OCI-LY3 (cell line): ENCODE results near the gene NELL2.

Experiments used
- H2AFZ ChIP-seq: fragments of 200-600, 300-600 bp; shearing (Covaris generic); 2 replicates; pipeline ENCODE4 v1.6.0; 2014; ENCODE audit warnings: antibody characterized with exemption, low read depth, low read length
- H3K27ac ChIP-seq: fragments of 200-600, 300-600 bp; sonication (generic); 2 replicates; pipeline ENCODE4 v1.5.1; 2014; ENCODE audit warnings: mild to moderate bottlenecking, low read length, moderate library complexity, mixed read lengths
- H3K27me3 ChIP-seq: fragments of 200-600, 300-600 bp; sonication (generic); 2 replicates; pipeline ENCODE4 v1.6.1; 2014; ENCODE audit warnings: low read depth, low read length, mixed read lengths
- H3K36me3 ChIP-seq: fragments of 200-600, 300-600 bp; sonication (generic); replicated peaks from 2 replicates; pipeline ENCODE3; 2014; ENCODE audit warnings: low read depth, low read length, mixed read lengths
- H3K4me1 ChIP-seq: fragments of 300-600, 200-600 bp; sonication (generic); 2 replicates; pipeline ENCODE4 v1.6.1; 2014; ENCODE audit warnings: low read length, mixed read lengths
- H3K4me2 ChIP-seq: fragments of 200-600, 300-600 bp; sonication (generic); 2 replicates; pipeline ENCODE4 v1.6.1; 2014; ENCODE audit warnings: low read length, mixed read lengths
- H3K4me3 ChIP-seq: fragments of 300-600, 200-600 bp; sonication (generic); 2 replicates; pipeline ENCODE4 v1.5.1; 2014; ENCODE audit warnings: antibody characterized with exemption, mild to moderate bottlenecking, low read length, moderate library complexity
- H3K79me2 ChIP-seq: fragments of 300-600, 200-600 bp; shearing (Covaris generic); 2 replicates; pipeline ENCODE4 v1.6.1; 2014; ENCODE audit warnings: mild to moderate bottlenecking, low read length, mixed read lengths
- H3K9ac ChIP-seq: fragments of 300-600, 200-600 bp; shearing (Covaris generic); 2 replicates; pipeline ENCODE4 v1.6.0; 2014; ENCODE audit warnings: mild to moderate bottlenecking, low read length, moderate library complexity
- H3K9me3 ChIP-seq: fragments of 200-600, 300-600 bp; shearing (Covaris generic); 2 replicates; pipeline ENCODE4 v1.6.1; 2014; ENCODE audit warnings: low read length, mixed read lengths; ENCODE audit not compliant: insufficient read depth
- H4K20me1 ChIP-seq: fragments of 200-600, 300-600 bp; sonication (generic); 2 replicates; pipeline ENCODE4 v1.6.1; 2016; ENCODE audit warnings: low read length, mixed read lengths; ENCODE audit not compliant: insufficient read depth
- EZH2phosphoT487 ChIP-seq: fragments of 200-600 bp; shearing (Covaris generic); IDR thresholded peaks from 2 replicates; pipeline ENCODE4 v1.6.1; 2018; ENCODE audit warnings: antibody characterized with exemption, mixed run types, low read depth
- TF ChIP-seq, protein P1 (sequence below): fragments of 200-600, 300-600 bp; sonication (generic); IDR thresholded peaks from 2 replicates; pipeline ENCODE4 v1.5.1; 2014; ENCODE audit warnings: antibody characterized with exemption, low read length, low read depth

Gene NELL2

DNA sequence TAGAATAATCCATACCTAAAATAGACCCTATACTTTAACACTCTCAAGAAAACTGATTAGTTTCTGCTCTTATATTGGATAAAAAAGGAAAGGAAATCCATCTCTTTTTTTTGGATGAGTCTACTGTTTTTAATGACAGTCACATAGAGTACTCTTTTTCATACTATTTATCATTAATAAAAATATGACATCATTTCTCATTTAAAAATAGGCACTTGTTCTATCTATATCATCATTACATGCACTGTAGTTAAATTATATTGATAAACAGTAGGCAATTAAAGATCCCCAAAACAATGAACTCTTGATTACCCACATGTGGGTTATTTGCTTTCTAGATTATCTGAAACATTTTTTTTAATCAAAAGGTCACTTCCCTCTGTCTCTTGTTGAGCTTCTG is 338.8 kb downstream of the NELL2 start:
- Histone ChIP-seq H3K9me3 (no peaks in the 10 kb centered on the region), H3K79me2 (no peaks in the 10 kb centered on the region), H3K4me3 (no peak overlapping the region), H3K4me2 (no peak overlapping the region), H3K27me3 (no peaks in the 10 kb centered on the region), H2AFZ (no peak overlapping the region), H3K27ac (no peak overlapping the region), H3K36me3 (no peaks in the 10 kb centered on the region), H4K20me1 (no peaks in the 10 kb centered on the region), H3K4me1 (no peaks in the 10 kb centered on the region), H3K9ac (no peak overlapping the region)
- no peak for TF ChIP-seq EZH2phosphoT487
- TF ChIP-seq, protein P1, sequence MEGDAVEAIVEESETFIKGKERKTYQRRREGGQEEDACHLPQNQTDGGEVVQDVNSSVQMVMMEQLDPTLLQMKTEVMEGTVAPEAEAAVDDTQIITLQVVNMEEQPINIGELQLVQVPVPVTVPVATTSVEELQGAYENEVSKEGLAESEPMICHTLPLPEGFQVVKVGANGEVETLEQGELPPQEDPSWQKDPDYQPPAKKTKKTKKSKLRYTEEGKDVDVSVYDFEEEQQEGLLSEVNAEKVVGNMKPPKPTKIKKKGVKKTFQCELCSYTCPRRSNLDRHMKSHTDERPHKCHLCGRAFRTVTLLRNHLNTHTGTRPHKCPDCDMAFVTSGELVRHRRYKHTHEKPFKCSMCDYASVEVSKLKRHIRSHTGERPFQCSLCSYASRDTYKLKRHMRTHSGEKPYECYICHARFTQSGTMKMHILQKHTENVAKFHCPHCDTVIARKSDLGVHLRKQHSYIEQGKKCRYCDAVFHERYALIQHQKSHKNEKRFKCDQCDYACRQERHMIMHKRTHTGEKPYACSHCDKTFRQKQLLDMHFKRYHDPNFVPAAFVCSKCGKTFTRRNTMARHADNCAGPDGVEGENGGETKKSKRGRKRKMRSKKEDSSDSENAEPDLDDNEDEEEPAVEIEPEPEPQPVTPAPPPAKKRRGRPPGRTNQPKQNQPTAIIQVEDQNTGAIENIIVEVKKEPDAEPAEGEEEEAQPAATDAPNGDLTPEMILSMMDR = no peak

DNA sequence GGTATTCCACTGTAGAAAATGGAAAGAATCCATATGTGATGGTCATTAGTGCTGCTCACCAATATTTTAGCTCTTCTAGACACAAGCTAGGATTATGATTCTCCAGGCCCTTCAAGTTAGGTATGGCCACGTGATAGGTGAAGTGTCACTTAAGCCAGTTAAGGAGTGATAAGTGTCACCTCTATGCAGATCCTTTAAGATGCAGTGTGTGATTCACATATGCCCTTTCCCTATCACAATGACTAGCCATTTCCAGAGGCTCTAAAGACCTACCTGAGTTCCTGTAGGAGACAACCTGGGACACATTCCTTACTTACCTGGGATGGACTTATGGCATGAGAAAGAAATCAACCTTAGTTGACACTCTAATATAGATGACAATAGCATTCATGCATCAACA is 343.2 kb downstream of the NELL2 start:
- Histone ChIP-seq H3K79me2 (no peaks in the 10 kb centered on the region), H3K4me3 (no peak overlapping the region), H3K9ac (no peak overlapping the region), H3K27ac (no peak overlapping the region), H3K9me3 (no peaks in the 10 kb centered on the region), H3K4me2 (no peak overlapping the region), H3K36me3 (no peaks in the 10 kb centered on the region), H3K27me3 (peaks cover 4% of the 10 kb centered on the region; the same call in 1 of the 2 replicates), H2AFZ (no peak overlapping the region), H3K4me1 (no peaks in the 10 kb centered on the region), H4K20me1 (no peaks in the 10 kb centered on the region)
- TF ChIP-seq, protein P1 = no peak
- TF ChIP-seq EZH2phosphoT487 = no peak

DNA sequence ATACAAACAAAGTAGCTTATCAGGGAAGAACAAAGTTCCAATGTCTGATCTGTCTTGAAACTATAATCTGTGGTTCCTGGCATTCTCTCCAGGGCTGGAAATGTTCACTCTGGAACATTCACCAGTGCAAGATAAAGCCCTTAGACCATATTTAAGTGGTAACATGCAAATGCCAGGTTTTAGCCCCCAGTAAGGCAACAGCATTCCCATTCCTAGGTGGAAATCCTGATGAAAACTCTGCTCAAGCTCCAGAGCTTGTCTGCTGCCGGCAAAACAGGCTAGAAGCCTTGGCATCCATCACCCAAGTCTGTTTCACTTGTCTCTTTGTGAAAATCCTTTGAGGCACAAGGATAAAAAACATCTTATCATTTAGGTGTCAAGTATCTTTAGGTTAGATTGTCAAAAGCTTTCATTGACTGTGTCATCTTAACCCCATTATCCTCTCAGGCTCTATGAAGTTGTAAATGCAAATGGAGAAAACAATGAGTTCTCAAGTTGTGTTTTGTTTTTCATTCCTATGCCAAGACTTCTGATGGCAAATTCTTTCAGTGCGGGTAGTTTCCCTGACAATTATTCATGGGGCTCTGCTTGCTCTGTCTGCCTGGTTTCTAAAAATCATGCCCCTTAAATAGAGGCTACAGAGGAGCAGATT is 344.7 kb downstream of the NELL2 start:
- Histone ChIP-seq H3K9me3 (no peaks in the 10 kb centered on the region), H4K20me1 (no peaks in the 10 kb centered on the region), H2AFZ (no peak overlapping the region), H3K27ac (no peak overlapping the region), H3K4me1 (no peaks in the 10 kb centered on the region), H3K79me2 (no peaks in the 10 kb centered on the region), H3K27me3 (peaks cover 4% of the 10 kb centered on the region; the same call in 1 of the 2 replicates), H3K36me3 (no peaks in the 10 kb centered on the region), H3K9ac (no peak overlapping the region), H3K4me2 (no peak overlapping the region), H3K4me3 (no peak overlapping the region)
- TF ChIP-seq, protein P1 = no peak
- TF ChIP-seq EZH2phosphoT487 = no peak

GRCh38 chr12:44526655-44527182 is 349.4 kb downstream of the NELL2 start:
- H4K20me1 ChIP-seq = no peaks in the 10 kb centered on the region
- H3K4me3 ChIP-seq = no peak overlapping the region
- H3K9me3 ChIP-seq = no peaks in the 10 kb centered on the region
- no peak overlapping the region for H3K27ac ChIP-seq
- H3K4me2 ChIP-seq = no peak overlapping the region
- no peaks in the 10 kb centered on the region for H3K36me3 ChIP-seq
- no peaks in the 10 kb centered on the region for H3K79me2 ChIP-seq
- H2AFZ ChIP-seq = no peak overlapping the region
- TF ChIP-seq EZH2phosphoT487 = no peak
- TF ChIP-seq, protein P1 = no peak
- H3K27me3 ChIP-seq = peaks cover 4% of the 10 kb centered on the region; the same call in 1 of the 2 replicates
- no peak overlapping the region for H3K9ac ChIP-seq
- no peaks in the 10 kb centered on the region for H3K4me1 ChIP-seq
